GM18867 (cell line): ENCODE measurements around the gene TNNI2.
"Not testable (repeated sequence)": the region's sequence is repeated elsewhere in the genome, so short reads cannot be mapped to it uniquely, and the experiment has no call there.

Experiments
- ATAC-seq: cut with Tn5 transposase; IDR thresholded peaks from one replicate; pipeline ENCODE4 v1.9.1; 2021; ENCODE audit warnings: mild to moderate bottlenecking, moderate library complexity; ENCODE audit not compliant: unreplicated experiment

TNNI2 gene

DNA sequence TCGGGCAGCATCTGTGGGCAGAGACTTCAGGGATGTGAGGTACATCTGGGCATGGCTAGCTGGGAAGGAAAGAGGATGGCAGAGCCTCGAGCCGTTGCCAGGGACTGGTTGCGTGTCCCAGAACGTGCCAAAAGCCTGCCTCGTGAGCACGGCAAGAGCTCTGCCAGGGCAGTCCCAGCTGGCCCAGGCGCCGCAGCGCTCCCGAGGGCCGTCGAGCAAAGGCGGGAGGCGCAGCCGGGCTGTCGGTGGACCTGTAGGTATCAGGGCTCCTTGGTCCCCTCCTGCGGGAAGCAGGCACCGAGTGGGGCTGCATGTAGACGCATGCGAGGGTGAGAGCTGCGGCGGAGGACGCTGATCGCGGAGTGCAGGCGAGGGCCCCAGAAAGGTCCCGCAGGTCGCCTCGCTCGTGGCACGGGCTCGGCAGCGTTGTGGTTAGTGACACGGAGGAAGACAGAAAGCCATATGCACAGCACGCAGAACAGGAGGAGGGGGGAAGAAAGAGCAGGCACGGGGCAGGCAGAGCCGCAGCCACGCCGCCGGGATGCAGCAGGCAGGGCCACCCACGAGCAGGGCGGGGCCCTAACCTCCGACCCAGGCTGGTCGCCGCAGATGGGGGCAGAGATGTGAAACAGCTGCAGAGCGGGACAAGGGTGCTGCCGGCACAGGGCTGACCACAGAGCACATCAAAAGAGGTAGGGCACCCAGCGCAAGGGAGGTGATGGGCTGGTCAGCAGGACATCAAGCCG is 32.1 kb downstream of the TNNI2 start:
- ATAC-seq = no peak

DNA sequence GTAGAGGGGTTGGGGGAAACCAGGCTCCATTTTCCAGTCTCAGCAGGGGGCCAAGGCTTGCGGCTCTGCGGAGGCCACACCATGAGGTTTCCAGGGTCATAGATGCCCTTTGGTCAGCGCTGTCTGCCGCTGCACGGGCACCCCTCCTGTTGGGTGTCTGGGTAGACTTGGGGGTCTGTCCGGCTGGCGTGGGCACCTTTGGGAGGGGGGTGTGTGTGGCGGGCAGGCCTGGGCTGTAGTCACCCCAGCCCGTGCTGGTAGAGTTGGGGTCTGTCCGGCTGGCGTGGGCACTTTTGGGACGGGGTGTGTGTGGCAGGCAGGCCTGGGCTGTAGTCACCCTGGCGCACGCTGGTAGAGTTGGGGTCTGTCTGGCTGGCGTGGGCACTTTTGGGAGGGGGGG is 32.8 kb downstream of the TNNI2 start:
- ATAC-seq = no peak

DNA sequence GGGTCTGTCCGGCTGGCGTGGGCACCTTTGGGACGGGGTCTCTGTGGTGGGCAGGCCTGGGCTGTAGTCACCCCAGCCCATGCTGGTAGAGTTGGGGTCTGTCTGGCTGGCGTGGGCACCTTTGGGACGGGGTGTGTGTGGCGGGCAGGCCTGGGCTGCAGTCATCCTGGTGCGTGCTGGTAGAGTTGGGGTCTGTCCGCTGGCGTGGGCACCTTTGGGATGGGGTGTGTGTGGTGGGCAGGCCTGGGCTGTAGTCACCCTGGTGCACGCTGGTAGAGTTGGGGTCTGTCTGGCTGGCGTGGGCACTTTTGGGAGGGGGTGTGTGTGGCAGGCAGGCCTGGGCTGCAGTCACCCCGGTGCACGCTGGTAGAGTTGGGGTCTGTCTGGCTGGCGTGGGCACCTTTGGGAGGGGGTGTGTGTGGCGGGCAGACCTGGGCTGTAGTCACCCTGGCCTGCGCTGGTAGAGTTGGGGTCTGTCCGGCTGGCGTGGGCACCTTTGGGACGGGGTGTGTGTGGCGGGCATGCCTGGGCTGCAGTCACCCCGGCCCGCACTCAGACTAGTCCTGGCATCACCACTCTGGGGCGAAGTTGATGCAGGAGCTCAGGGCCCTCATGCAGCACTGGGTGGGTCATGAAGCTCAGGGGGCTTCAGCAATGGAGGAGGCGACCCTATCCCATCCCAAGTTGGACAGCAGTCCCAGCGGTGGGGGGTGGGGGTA is 33.6 kb downstream of the TNNI2 start:
- no peak for ATAC-seq

- no peak for ATAC-seq
Observed at GRCh38 chr11:1873048-1873812, 34.4 kb downstream of the TNNI2 start.

GRCh38 chr11:1873813-1874150 is 35.0 kb downstream of the TNNI2 start:
- ATAC-seq = not testable (repeated sequence)

- ATAC-seq = not testable (repeated sequence)
Observed at GRCh38 chr11:1874441-1875092, 35.8 kb downstream of the TNNI2 start.

- no peak for ATAC-seq
Observed at GRCh38 chr11:1875093-1875850, 36.5 kb downstream of the TNNI2 start.

GRCh38 chr11:1875851-1876301 is 37.1 kb downstream of the TNNI2 start:
- not testable (repeated sequence) for ATAC-seq

GRCh38 chr11:1876361-1877063 is 37.7 kb downstream of the TNNI2 start:
- ATAC-seq = no peak

DNA sequence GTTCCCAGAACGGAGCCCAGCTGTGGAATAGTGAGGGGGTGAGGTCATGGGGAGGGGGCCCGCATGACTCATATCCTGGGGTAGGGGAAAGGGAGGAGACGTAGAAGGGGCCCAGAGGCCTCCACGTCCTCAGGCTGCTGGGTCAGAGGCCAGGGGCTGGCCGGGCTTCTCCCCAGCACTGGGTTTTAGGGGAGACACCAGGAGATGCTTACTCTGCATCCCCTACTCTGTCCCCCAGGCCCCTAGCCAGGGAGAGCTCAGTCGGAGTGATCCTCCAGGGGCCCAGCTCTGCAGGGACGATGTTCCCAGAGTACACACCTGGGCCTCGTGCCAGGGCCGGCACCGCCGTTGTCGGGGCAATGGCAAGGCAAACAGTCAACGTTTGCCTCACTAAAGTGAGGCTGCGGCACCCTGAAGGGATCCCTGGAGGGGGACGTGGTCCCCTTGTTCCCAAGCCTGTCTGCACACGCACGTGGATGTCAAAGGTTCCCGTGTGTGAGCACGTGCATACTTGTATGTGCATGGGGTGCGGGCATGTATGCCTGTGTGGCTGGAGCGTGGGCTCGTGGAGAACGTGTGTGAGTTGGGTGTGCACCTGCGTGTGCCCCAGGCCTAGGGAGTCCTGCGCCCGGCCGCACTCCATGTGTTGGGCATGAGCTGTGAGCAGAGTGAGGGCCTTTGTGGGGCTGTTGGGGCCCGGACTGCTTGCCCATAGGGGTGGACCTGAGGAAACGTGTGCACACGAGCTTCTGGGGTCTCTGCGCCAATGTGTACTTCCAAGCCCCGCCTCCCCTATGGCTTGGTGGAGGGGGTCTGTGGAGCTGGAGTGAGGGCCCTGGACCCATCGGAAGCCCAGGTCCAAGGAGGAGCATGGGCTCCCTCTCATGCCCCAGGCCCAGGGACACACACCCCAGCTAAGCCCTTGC is 38.7 kb downstream of the TNNI2 start:
- ATAC-seq = no peak

GRCh38 chr11:1878137-1879031 is 39.6 kb downstream of the TNNI2 start:
- ATAC-seq = no peak

DNA sequence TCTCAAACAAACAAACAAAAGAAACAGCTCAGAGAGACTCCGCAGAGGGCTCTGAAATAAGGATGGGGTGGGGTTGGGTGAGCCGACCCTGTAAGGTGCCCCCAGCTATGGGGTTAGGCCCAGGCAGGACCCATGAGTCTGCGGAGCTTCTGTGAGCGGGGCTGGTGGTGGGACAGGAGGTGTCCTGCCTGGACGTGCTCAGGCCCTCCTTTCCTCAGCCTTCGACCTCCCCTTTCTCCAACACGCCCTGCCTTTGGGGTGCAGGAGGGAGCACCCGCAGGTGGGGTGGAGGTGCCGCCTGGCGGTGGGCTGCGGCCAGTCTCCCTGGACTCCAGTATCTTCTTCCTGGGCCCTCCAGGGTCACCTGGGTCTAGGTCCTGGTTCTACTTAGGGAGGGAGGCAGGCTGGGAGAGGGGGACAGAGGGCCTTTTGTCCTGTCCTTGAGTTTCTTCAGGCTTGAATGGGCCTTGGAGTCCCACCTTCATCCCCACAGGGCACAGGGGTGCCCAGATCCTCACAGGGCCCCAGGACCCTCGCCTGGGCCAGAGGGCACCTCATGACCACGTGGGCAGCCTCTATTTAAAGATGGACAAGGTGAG is 40.7 kb downstream of the TNNI2 start:
- ATAC-seq = no peak

- no peak for ATAC-seq
Observed at GRCh38 chr11:1879941-1880720, 41.4 kb downstream of the TNNI2 start.

DNA sequence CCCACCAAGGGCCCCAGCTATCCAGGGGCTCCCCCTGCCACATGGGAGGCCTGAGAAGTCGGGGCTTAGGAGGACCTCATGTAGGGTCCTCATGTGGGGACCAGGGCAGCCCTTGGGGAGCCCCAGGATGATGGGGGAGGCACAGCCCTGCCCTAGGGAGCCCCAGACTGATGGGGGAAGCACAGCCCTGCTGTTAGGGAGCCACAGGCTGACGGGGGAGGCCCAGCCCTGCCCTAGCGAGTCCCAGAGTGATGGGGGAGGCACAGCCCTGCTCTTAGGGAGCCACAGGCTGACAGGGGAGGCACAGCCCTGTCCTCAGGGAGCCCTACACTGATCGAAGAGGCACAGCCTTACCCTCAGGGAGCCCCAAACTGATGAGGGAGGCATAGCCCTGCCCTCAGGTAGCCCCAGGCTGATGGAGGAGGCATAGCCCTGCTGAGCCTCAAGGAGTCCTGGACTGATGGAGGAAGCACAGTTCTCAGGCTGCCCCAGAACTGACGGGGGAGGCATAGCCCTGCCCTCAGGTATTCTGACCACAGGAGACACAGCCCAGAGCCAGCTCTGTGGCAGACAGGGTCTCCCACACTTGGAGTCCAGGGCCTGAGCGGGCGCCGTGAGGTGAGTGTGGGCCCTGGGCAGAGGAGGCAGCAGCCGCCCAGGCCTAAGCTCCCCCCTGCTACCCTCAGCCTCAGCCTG is 42.1 kb downstream of the TNNI2 start:
- ATAC-seq = no peak

DNA sequence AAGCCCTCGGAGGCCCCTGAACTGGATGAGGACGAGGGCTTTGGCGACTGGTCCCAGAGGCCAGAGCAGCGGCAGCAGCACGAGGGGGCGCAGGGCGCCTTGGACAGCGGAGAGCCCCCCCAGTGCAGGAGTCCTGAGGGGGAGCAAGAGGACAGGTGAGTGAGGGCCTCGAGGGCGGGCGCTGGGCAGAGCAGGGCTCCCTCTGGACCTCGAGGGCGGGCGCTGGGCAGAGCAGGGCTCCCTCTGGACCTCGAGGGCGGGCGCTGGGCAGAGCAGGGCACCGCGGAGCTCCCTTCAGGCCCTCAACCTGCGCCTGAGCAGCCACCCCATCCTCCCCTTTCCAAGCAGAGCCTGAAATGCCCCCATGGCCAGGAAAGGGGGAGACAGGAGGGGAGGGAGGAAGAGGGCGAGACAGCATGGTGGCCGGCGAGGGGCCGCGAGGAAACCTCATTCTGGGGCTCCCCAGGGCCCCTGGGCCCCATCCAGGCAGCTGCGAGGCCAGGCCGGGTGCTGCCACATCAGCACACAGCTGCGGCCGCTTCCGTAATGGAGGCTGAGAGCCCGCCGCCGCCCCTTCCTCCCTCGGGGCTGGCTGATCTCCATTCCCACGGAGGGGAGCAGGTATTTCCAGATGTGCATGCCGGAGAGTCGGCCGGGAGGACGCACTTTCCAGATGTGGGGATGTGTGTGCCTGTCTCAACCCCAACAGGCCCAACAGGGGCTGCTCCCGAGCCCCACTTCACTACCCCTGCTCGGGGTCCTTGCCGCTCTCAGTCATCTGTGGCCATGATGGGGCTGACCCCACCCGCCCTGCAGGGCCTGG is 42.9 kb downstream of the TNNI2 start:
- ATAC-seq = no peak
